C4-2B (cell line): ENCODE data around the gene KCNMB2.

Source experiments
- CTCF ChIP-seq: fragments of 450-650 bp; conservative IDR thresholded peaks from 2 replicates; pipeline ENCODE4 v1.5.1; 2017; ENCODE audit warnings: mild to moderate bottlenecking
- ZFX ChIP-seq: fragments of 450-650 bp; IDR thresholded peaks from 2 replicates; pipeline ENCODE4 v1.6.1; 2017

GRCh38 chr3:178771511-178771910 lies 235.3 kb downstream of the KCNMB2 start:
- TF ChIP-seq CTCF (no peak), ZFX (no peak)
